Esophagus squamous epithelium (tissue), 4 donors: ENCODE data around the gene SLC16A12.

Experiments used
- CTCF ChIP-seq, 6 experiments: fragments of 450-650 bp in 4 of 6; fragments of 200-600 bp in 2 of 6; sonication (generic) in 2 of 6; IDR thresholded peaks; one replicate each; pipeline ENCODE4 v1.5.1; 2016 to 2019; ENCODE audit warnings: antibody characterized with exemption in 6 of 6, mild to moderate bottlenecking in 4 of 6, moderate library complexity in 4 of 6
- POLR2A ChIP-seq, 4 donors: fragments of 450-650 bp; IDR thresholded peaks; one replicate each; pipeline ENCODE4 v1.6.1; 2017; ENCODE audit warnings: antibody characterized with exemption in 4 of 4, mild to moderate bottlenecking in 4 of 4, moderate library complexity in 3 of 4

DNA sequence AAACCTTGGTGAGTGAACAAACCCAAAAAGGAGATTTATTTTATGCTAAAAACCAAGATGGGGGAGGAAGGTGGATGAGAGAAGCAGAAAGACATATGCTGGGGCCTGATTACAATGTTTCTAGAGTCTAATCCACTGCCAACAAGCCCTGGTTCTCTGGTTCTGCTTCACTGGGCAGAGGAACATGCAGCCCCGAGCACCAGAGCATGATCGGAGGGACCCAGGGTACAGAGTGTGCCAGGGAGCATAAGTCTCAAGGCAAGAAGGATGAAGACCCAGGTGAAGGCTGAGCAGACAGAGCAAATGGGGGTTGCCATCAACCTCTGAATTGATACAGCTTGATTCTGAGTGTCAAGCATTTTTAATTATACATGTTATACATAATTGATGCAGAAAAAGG lies 30.7 kb downstream of the SLC16A12 start:
- TF ChIP-seq CTCF (IDR thresholded peaks at IDR 0.05) (no peak), POLR2A (IDR thresholded peaks at IDR 0.05) (no peak)
